Daoy (cell line): ENCODE measurements around the gene TMEM42. TPM values are rescaled to one million over a fixed set of nuclear protein-coding genes. Genes with fewer than 3 reads are reported as not detected.
"Not testable (repeated sequence)": the region's sequence is repeated elsewhere in the genome, so short reads cannot be mapped to it uniquely, and the experiment has no call there.

Experiments
- DNase-seq: peaks from one replicate; pipeline ENCODE4 v3.0.0-alpha.2; 2015; ENCODE audit warnings: low read depth
- total RNA-seq: library from RNA; depleted of rRNA; stranded (reverse); fragments of >200 nt; shearing (Covaris generic); gene quantifications from 2 replicates; pipeline ENCODE4 v1.2.3, GENCODE V29; 2014; rRNA removed

TMEM42 gene
- total RNA-seq: 8.5 and 11.6 TPM in 2 replicates

GRCh38 chr3:44861412-44862225, at the start of gene TMEM42:
Gene TMEM42, plus strand, starts transcription at chr3:44861912. Its CDS starts 13 bp downstream, at chr3:44861925.
- peak; percentile 93 for DNase-seq

GRCh38 chr3:44814751-44815150, 47.0 kb upstream of the TMEM42 start:
- DNase-seq: no peak

GRCh38 chr3:44816334-44816733, 45.4 kb upstream of the TMEM42 start:
- DNase-seq: not testable (repeated sequence)

- not testable (repeated sequence) for DNase-seq
These were observed 40.5 kb upstream of the TMEM42 start for GRCh38 chr3:44821206-44821605.

- DNase-seq: peak; percentile 11
These were observed 36.3 kb upstream of the TMEM42 start for GRCh38 chr3:44825264-44825925.

- DNase-seq: no peak
These were observed 34.5 kb upstream of the TMEM42 start for GRCh38 chr3:44827196-44827595.

GRCh38 chr3:44831232-44831631, 30.5 kb upstream of the TMEM42 start:
- no peak for DNase-seq

- DNase-seq: no peak
These were observed 29.7 kb upstream of the TMEM42 start for GRCh38 chr3:44832032-44832431.

GRCh38 chr3:44832965-44833364, 28.7 kb upstream of the TMEM42 start:
- no peak for DNase-seq

GRCh38 chr3:44833394-44833793, 28.3 kb upstream of the TMEM42 start:
- DNase-seq: no peak

- no peak for DNase-seq
These were observed 26.0 kb upstream of the TMEM42 start for GRCh38 chr3:44835684-44836083.

GRCh38 chr3:44842376-44842775, 19.3 kb upstream of the TMEM42 start:
- no peak for DNase-seq

GRCh38 chr3:44845528-44846520, 15.9 kb upstream of the TMEM42 start:
- DNase-seq: no peak

GRCh38 chr3:44848634-44849033, 13.1 kb upstream of the TMEM42 start:
- DNase-seq: no peak

- not testable (repeated sequence) for DNase-seq
These were observed 5.0 kb upstream of the TMEM42 start for GRCh38 chr3:44856663-44857062.

- no peak for DNase-seq
These were observed 1.6 kb upstream of the TMEM42 start for GRCh38 chr3:44860117-44860516.

GRCh38 chr3:44862226-44862637, 520 bp downstream of the TMEM42 start:
- no peak for DNase-seq

- no peak for DNase-seq
These were observed 3.7 kb downstream of the TMEM42 start for GRCh38 chr3:44865272-44866035.

GRCh38 chr3:44867421-44868111, 5.9 kb downstream of the TMEM42 start:
- DNase-seq: no peak

GRCh38 chr3:44870375-44871061, 8.8 kb downstream of the TMEM42 start:
- DNase-seq: no peak
